ENCODE results near the gene ADAMTS18. TPM values are rescaled to one million over a fixed set of nuclear protein-coding genes. Genes with fewer than 3 reads are reported as not detected.
"Not testable (repeated sequence)": the region's sequence is repeated elsewhere in the genome, so short reads cannot be mapped to it uniquely, and the experiment has no call there.

ADAMTS18 gene
- total RNA-seq, 8 experiments from 2014 or later, result 0.75 to 2.9 (median 1.0) TPM; not detected in 3

DNA sequence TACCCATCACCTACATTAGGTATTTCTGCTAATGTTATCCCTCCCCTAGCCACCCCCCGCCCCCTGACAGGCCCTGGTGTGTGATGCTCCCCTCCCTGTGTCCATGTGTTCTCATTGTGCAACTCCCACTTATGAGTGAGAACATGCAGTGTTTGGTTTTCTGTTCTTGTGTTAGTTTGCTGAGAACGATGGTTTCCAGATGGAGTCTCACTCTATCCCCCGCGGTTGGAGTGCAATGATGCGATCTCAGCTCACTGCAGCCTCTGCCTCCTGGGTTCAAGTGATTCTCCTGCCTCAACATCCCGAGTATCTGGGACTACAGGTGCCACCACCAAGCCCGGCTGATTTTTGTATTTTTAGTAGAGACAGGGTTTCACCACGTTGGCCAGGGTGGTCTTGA, 155.5 kb downstream of the ADAMTS18 start:
- in situ Hi-C loops (cut with MboI; ENCODE audit: low pct_unique_long_range_greater_than_20kb in 2 of 9, low sequenced_read_pairs in 9 of 9, unreplicated experiment in 9 of 9); H3K4me3 ChIP-seq; H3K4me1 ChIP-seq (replicated peaks in 1 of 2); ATAC-seq (replicated peaks in 6 of 8); H3K27ac ChIP-seq: not testable (repeated sequence)
- 20 to 97% (median 84%) methylated on average over 3 to 6 of the region's 8 CpGs; no CpG with 5 or more reads in 5 of the 10 experiments for WGBS, 10 experiments

DNA sequence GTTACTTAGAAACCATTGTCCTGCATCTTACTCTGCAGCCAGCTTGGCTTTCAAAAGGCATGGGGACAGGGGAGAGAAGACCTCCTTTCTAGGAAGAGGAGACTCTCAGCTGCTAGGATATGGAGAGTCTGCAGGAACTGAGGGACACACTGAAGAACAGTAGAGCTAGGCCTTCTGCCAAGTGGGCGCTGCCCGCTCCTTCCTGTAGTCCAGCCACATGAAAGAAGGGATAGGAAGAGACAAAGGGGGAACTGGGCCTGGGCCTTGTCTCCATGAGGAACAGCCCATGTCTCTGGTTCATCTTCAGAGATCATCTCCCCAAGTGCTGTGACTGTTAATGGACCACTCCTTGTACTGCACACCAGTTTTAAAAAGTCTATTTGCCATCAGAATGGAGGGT, 157.3 kb downstream of the ADAMTS18 start:
- in situ Hi-C loops (cut with MboI; ENCODE audit: low pct_unique_long_range_greater_than_20kb in 2 of 9, low sequenced_read_pairs in 9 of 9, unreplicated experiment in 9 of 9), result no loop called here
- no peak for ATAC-seq (replicated peaks in 6 of 8)
- H3K27ac ChIP-seq, result no peak overlapping the region
- 58 to 100% (median 83%) methylated on average over 1 to 2 of the region's 2 CpGs; no CpG with 5 or more reads in 5 of the 10 experiments for WGBS, 10 experiments
- H3K4me1 ChIP-seq (replicated peaks in 1 of 2), result no peaks in the 10 kb centered on the region
- H3K4me3 ChIP-seq, result no peak overlapping the region

DNA sequence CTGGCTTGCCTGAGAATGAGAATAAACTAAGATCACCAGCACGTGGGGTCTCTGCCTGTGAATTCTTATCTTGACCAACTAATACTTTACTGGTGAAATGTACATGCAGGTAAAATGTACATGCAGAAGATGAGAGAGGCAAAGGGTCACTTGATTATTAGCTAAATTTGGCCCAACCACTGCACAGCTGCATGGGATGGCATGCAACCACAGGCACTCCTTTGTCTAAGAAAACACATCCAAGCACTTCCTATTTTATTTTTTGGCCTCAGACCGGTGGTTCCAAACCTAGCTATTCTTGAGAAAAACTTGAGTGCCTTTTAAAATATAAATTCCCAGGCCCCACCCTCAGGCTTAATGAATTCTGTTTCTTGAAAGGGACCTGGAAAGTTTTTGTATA, 157.7 kb downstream of the ADAMTS18 start:
- Histone ChIP-seq H3K27ac (no peak overlapping the region), H3K4me1 (replicated peaks in 1 of 2) (no peaks in the 10 kb centered on the region), H3K4me3 (no peak overlapping the region)
- ATAC-seq (replicated peaks in 6 of 8), result no peak
- 33 to 100% (median 85%) methylated on average over 1 to 2 of the region's 2 CpGs; no CpG with 5 or more reads in 2 of the 10 experiments for WGBS, 10 experiments
- in situ Hi-C loops (cut with MboI; ENCODE audit: low pct_unique_long_range_greater_than_20kb in 2 of 9, low sequenced_read_pairs in 9 of 9, unreplicated experiment in 9 of 9), result no loop called here

DNA sequence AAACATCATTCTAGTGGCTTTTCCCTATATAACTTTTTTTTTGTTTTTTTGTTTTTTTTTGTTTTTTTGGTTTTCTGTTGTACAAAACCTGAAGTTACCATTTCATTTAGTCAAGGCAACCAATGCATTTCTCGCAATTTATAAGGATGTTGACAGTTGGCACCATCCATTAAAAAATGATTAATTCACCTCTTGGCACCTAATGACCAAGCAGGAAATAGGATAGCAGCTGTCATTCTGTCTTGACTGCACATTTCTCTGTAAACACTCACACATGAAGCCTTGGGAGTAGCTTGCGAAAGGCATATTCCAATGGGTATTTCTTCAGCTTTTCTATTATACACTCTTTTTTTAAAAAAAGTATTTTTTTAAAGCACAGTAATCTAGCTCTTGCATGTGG, 158.2 kb downstream of the ADAMTS18 start:
- no peak overlapping the region for H3K27ac ChIP-seq
- no peak for ATAC-seq (replicated peaks in 6 of 8)
- 64 to 100% (median 98%) methylated on average over 1 to 2 of the region's 2 CpGs for WGBS, 10 experiments
- no peaks in the 10 kb centered on the region for H3K4me1 ChIP-seq (replicated peaks in 1 of 2)
- no peak overlapping the region for H3K4me3 ChIP-seq
- in situ Hi-C loops (cut with MboI; ENCODE audit: low pct_unique_long_range_greater_than_20kb in 2 of 9, low sequenced_read_pairs in 9 of 9, unreplicated experiment in 9 of 9), result no loop called here

DNA sequence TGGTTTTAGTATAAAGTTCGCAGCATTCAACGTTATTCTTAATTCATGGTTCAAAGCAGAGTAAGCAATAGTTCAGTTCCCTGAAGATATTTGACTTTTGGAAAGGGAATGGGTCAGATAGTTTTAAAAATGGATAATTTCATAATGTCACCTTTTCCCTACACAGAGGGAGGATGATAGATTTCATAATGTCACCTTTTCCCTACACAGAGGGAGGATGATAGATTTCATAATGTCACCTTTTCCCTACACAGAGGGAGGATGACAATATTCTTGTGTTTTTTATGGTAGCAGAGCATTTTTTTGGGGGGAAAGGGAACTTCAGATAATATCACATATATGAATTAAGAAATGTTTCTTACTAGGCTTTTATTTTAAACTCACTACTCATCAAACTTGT, 159.5 kb downstream of the ADAMTS18 start:
- WGBS, 10 experiments, result 17 to 100% (median 73%) methylated on average over 1 to 2 of the region's 2 CpGs; no CpG with 5 or more reads in 1 of the 10 experiments
- H3K4me3 ChIP-seq; in situ Hi-C loops (cut with MboI; ENCODE audit: low pct_unique_long_range_greater_than_20kb in 2 of 9, low sequenced_read_pairs in 9 of 9, unreplicated experiment in 9 of 9); H3K27ac ChIP-seq; H3K4me1 ChIP-seq (replicated peaks in 1 of 2); ATAC-seq (replicated peaks in 6 of 8): not testable (repeated sequence)

DNA sequence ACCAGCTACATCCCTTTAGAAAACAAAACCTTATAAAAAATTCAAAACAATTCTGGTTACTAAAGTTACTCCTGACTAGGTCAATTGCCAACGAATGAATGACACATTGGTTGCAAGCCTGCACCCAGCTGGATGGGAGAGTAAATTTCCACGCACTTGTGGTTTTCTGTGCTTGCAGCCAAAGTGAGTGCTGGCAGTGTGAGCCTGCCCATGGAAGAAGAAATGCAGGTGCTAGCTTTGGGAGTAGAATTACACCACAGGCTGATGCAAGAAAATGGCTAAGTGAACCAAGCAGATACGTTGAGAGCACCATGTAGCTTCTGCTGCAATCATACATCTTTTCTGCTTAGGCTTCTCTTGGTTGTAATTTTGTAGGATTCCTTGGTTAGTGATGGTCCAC, 161.0 kb downstream of the ADAMTS18 start:
- Histone ChIP-seq H3K27ac (no peak overlapping the region), H3K4me3 (no peak overlapping the region), H3K4me1 (replicated peaks in 1 of 2) (no peaks in the 10 kb centered on the region)
- in situ Hi-C loops (cut with MboI; ENCODE audit: low pct_unique_long_range_greater_than_20kb in 2 of 9, low sequenced_read_pairs in 9 of 9, unreplicated experiment in 9 of 9), result no loop called here
- ATAC-seq (replicated peaks in 6 of 8), result no peak
- 0 to 96% (median 78%) methylated on average over 1 to 3 of the region's 3 CpGs; no CpG with 5 or more reads in 2 of the 10 experiments for WGBS, 10 experiments

DNA sequence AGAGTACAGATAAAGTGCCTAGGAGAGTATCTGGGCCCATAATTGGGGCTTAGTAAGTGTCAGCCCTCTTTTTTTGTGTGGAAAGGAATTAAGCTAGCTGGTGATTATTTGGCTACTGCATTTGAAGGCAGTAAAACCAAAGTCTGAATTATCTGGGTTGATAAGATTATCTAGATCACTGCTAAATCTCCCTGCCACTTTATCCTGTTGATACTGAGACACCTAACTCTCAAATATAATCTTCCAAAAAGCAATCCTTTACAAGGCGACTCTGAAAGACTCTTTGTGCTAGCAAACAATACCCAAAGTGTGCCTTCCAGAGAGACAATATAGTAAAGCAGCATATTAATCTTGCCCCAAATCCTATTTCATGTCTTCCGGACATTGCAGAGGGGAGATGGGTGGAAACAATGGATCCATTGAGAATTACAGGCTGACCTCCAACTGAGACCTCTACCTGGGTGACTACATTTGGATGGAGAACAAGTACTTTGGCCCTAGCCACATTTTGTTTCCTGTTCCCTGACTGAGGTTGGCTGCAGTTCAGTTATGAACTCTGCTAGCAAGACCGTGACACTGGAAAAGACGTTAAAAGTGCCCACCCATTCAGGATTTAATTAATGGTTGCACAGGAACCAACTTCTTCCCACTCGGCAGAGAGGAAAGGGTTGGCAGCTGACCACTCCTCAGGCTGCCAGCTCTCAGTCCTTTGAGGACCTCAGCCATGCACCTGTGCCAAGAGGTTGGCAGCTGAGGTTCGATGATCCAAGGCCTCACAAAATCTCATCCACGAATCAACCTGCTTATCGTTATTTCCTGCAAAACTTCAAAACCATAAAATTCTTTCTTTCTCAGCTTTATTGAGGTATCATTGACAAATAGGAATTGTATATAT, 163.1 kb downstream of the ADAMTS18 start:
- Histone ChIP-seq H3K4me3 (no peak overlapping the region), H3K4me1 (replicated peaks in 1 of 2) (no peaks in the 10 kb centered on the region), H3K27ac (no peak overlapping the region)
- in situ Hi-C loops (cut with MboI; ENCODE audit: low pct_unique_long_range_greater_than_20kb in 2 of 9, low sequenced_read_pairs in 9 of 9, unreplicated experiment in 9 of 9), result no loop called here
- 40 to 100% (median 77%) methylated on average over 1 to 8 of the region's 8 CpGs; no CpG with 5 or more reads in 2 of the 10 experiments for WGBS, 10 experiments
- ATAC-seq (replicated peaks in 6 of 8), result no peak

DNA sequence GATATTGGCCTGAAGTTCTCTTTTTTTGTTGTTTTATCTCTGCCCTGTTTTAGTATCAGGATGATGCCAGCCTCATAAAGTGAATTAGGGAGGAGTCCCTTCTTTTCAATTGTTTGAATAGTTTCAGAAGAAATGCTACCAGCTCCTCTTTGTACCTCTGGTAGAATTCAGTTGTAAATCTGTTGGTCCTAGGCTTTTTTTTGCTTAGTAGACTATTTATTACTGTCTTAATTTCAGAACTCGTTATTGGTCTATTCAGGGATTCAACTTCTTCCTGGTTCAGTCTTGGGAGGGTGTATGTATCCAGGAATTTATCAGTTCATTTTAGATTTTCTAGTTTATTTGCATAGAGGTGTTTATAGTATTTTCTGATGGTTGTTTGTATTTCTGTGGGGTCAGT, 168.6 kb downstream of the ADAMTS18 start:
- H3K4me3 ChIP-seq; in situ Hi-C loops (cut with MboI; ENCODE audit: low pct_unique_long_range_greater_than_20kb in 2 of 9, low sequenced_read_pairs in 9 of 9, unreplicated experiment in 9 of 9); H3K4me1 ChIP-seq (replicated peaks in 1 of 2); ATAC-seq (replicated peaks in 6 of 8); H3K27ac ChIP-seq: not testable (repeated sequence)
- WGBS, 10 experiments, result 0 to 100% (median 80%) methylated on average over 1 of the region's 1 CpG; no CpG with 5 or more reads in 1 of the 10 experiments

DNA sequence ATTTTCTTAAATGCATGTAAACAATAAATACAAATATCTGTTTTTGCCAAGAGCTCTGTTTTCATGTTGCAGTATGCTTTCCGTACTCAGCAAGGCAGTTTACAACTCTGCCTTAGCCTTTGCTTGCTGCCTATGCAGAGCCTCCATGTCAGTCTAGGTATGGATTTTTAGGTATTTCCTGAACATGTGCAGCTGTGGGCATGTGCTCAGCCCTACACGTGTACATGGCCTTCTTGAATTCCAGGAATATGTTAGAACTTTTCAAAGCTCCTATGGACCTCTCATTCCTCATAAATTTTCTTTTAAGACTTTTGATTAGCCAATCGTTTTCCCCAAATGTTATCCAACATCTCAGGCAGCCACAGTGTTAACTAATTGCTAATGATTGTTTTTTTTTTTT, 171.9 kb downstream of the ADAMTS18 start:
- no peak overlapping the region for H3K4me3 ChIP-seq
- in situ Hi-C loops (cut with MboI; ENCODE audit: low pct_unique_long_range_greater_than_20kb in 2 of 9, low sequenced_read_pairs in 9 of 9, unreplicated experiment in 9 of 9), result no loop called here
- 0 to 86% (median 50%) methylated on average over 1 to 3 of the region's 3 CpGs; no CpG with 5 or more reads in 1 of the 10 experiments for WGBS, 10 experiments
- no peaks in the 10 kb centered on the region for H3K4me1 ChIP-seq (replicated peaks in 1 of 2)
- H3K27ac ChIP-seq, result no peak overlapping the region
- no peak for ATAC-seq (replicated peaks in 6 of 8)

DNA sequence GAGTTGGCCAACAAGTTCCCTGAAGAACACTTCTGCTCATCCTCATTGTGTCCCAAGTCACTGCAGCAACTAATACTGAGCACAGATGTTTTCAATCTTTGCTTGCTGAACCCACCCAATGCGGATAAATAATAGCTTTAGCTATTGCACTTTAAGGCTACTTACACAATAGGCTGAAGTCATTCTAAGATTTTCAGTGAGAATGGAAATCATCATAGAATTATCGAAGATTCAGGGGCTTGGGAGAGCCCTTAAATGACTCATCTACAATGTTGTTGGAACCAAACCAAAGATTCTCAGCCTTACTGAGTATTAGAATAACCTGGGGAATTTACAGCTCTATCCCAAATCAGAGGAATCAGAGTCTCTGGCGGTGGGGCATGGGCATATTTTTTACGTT, 184.4 kb downstream of the ADAMTS18 start:
- peak in 1 of 8 experiments; percentile 38 for ATAC-seq (replicated peaks in 6 of 8)
- WGBS, 10 experiments, result 33 to 95% (median 79%) methylated on average over 2 to 4 of the region's 4 CpGs; no CpG with 5 or more reads in 3 of the 10 experiments

DNA sequence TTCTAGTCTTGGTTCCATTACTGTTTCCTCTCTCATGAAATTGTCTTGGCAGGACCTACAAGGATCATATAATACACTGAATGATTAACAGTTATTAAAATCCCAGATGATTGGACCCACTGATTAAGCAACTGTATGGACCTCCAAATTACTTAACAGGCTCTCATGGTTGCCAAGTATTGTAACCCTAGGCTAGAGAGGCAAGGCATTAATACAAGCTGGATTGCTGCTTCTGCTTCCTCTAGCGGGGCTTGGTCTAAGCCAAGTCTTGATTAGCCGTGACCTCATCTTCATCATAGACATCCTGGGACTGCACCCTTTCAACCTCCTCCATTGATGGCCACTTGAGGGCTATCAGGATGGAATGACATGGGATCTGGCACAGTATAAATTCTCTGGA, 188.7 kb downstream of the ADAMTS18 start:
- Histone ChIP-seq H3K4me1 (replicated peaks in 1 of 2) (no peaks in the 10 kb centered on the region), H3K4me3 (no peak overlapping the region), H3K27ac (no peak overlapping the region)
- no peak for ATAC-seq (replicated peaks in 6 of 8)
- WGBS, 10 experiments, result 40 to 100% (median 100%) methylated on average over 1 to 2 of the region's 2 CpGs; no CpG with 5 or more reads in 3 of the 10 experiments
- in situ Hi-C loops (cut with MboI; ENCODE audit: low pct_unique_long_range_greater_than_20kb in 2 of 9, low sequenced_read_pairs in 9 of 9, unreplicated experiment in 9 of 9), result loop anchor here in 6 of 9 experiments (10.0 to 25.0 kb wide), 5 partner anchors 339 to 841 kb away; partner anchors contain the start of gene WWOX (in 2 of the 6)

More for the DNA sequence above, 184.4 kb downstream of the ADAMTS18 start:
- Histone ChIP-seq H3K4me1 (replicated peaks in 1 of 2) (no peaks in the 10 kb centered on the region), H3K27ac (no peak overlapping the region), H3K4me3 (no peak overlapping the region)
- in situ Hi-C loops (cut with MboI; ENCODE audit: low pct_unique_long_range_greater_than_20kb in 2 of 9, low sequenced_read_pairs in 9 of 9, unreplicated experiment in 9 of 9), result no loop called here

DNA sequence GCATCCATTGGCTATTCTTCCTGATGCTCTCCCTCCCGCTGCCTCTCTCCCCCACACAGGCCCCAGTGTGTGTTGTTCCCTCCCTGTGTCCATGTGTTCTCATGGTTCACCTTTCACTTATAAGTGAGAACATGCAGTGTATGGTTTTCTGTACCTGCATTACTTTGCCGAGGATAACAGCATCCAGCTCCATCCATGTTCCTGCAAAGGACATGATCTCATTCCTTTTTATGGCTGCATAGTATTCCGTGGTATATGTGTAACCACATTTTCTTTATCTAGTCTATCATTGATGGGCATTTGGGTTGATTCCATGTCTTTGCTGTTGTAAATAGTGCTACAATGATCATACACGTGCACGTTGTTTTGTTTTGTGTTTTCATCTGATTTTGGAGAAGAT, 192.4 kb downstream of the ADAMTS18 start:
- not testable (repeated sequence) for H3K4me1 ChIP-seq (replicated peaks in 1 of 2); H3K27ac ChIP-seq; H3K4me3 ChIP-seq; ATAC-seq (replicated peaks in 6 of 8)
- in situ Hi-C loops (cut with MboI; ENCODE audit: low pct_unique_long_range_greater_than_20kb in 2 of 9, low sequenced_read_pairs in 9 of 9, unreplicated experiment in 9 of 9), result loop anchor here in 6 of 9 experiments (10.0 to 25.0 kb wide), 5 partner anchors 342 to 845 kb away; partner anchors contain the start of gene WWOX (in 2 of the 6)
- WGBS, 10 experiments, result 0 to 100% (median 88%) methylated on average over 1 to 5 of the region's 5 CpGs; no CpG with 5 or more reads in 2 of the 10 experiments

DNA sequence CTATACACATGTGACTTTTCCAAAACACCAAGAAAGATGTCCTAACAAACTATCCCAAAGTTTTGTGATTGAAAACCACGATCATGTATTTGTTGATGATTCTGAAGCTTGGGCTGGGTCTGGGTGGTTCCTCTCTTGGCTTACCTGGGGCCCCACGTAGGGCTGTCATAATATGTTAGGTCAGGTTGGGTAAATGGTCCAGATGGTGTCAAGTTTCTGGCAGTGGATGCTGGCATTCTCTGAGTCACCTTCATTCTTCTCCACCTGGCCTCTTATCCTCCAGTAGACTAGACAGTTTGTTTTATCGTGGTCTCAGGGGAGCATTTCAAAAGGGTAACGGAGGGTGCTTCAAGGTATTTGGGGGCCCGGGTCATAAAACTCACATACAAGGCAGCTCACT, 196.2 kb downstream of the ADAMTS18 start:
- in situ Hi-C loops (cut with MboI; ENCODE audit: low pct_unique_long_range_greater_than_20kb in 2 of 9, low sequenced_read_pairs in 9 of 9, unreplicated experiment in 9 of 9), result loop anchor here in 8 of 9 experiments (10.0 to 25.0 kb wide), 6 partner anchors 346 to 849 kb away; partner anchors contain the start of gene WWOX (in 2 of the 8)
- no peak overlapping the region for H3K4me3 ChIP-seq
- 43 to 100% (median 90%) methylated on average over 1 to 3 of the region's 5 CpGs; no CpG with 5 or more reads in 3 of the 10 experiments for WGBS, 10 experiments
- no peak for ATAC-seq (replicated peaks in 6 of 8)
- peaks cover 0 to 2% of the 10 kb centered on the region in 2 donors for H3K4me1 ChIP-seq (replicated peaks in 1 of 2)
- H3K27ac ChIP-seq, result no peak overlapping the region

All from motor neuron (in vitro differentiated cells).